ENCODE data around the gene LRRC23.

The LRRC23 gene

GRCh38 chr12:6953442-6954315, 49.1 kb downstream of the LRRC23 start:
- TF ChIP-seq CTCF (IDR thresholded peaks at IDR 0.05; ENCODE audit: unreplicated experiment in 3 of 3), result no peak
- H3K36me3 Mint-ChIP-seq (ENCODE audit: low read depth), result no peaks in the 10 kb centered on the region
- H3K27me3 Mint-ChIP-seq (ENCODE audit: low read depth), result no peaks in the 10 kb centered on the region
- H3K27ac Mint-ChIP-seq, result peak overlapping the region; percentile 68 to 87 (median 75)
- no peaks in the 10 kb centered on the region for H3K9me3 Mint-ChIP-seq
- peak overlapping the region in 1 of 3 experiments; percentile 30 for H3K4me3 Mint-ChIP-seq
- peaks cover 6% of the 10 kb centered on the region for H3K4me1 Mint-ChIP-seq

- peaks cover 10% of the 10 kb centered on the region for H3K4me1 Mint-ChIP-seq
- no peaks in the 10 kb centered on the region for H3K36me3 Mint-ChIP-seq (ENCODE audit: low read depth)
- H3K27me3 Mint-ChIP-seq (ENCODE audit: low read depth), result no peaks in the 10 kb centered on the region
- peak overlapping the region; percentile 68 to 87 (median 75) for H3K27ac Mint-ChIP-seq
- no peak for TF ChIP-seq CTCF (IDR thresholded peaks at IDR 0.05; ENCODE audit: unreplicated experiment in 3 of 3)
- H3K4me3 Mint-ChIP-seq, result peak overlapping the region in 1 of 3 experiments; percentile 30
- H3K9me3 Mint-ChIP-seq, result no peaks in the 10 kb centered on the region
Observed at GRCh38 chr12:6954316-6955107, 49.9 kb downstream of the LRRC23 start.

GRCh38 chr12:6955108-6956020, 50.7 kb downstream of the LRRC23 start:
- peaks cover 10% of the 10 kb centered on the region for H3K4me1 Mint-ChIP-seq
- no peak for TF ChIP-seq CTCF (IDR thresholded peaks at IDR 0.05; ENCODE audit: unreplicated experiment in 3 of 3)
- no peaks in the 10 kb centered on the region for H3K27me3 Mint-ChIP-seq (ENCODE audit: low read depth)
- H3K9me3 Mint-ChIP-seq, result no peaks in the 10 kb centered on the region
- no peak overlapping the region for H3K27ac Mint-ChIP-seq
- H3K36me3 Mint-ChIP-seq (ENCODE audit: low read depth), result no peaks in the 10 kb centered on the region
- no peak overlapping the region for H3K4me3 Mint-ChIP-seq

- Mint-ChIP-seq H3K36me3 (ENCODE audit: low read depth) (no peaks in the 10 kb centered on the region), H3K4me3 (no peak overlapping the region), H3K27me3 (ENCODE audit: low read depth) (no peaks in the 10 kb centered on the region), H3K4me1 (peaks cover 17% of the 10 kb centered on the region), H3K27ac (no peak overlapping the region), H3K9me3 (no peaks in the 10 kb centered on the region)
- TF ChIP-seq CTCF (IDR thresholded peaks at IDR 0.05; ENCODE audit: unreplicated experiment in 3 of 3), result no peak
Observed at GRCh38 chr12:6956021-6956727, 51.6 kb downstream of the LRRC23 start.

GRCh38 chr12:6957151-6957701, 52.6 kb downstream of the LRRC23 start:
- Mint-ChIP-seq H3K4me1 (peaks cover 27% of the 10 kb centered on the region), H3K27ac (no peak overlapping the region), H3K9me3 (no peaks in the 10 kb centered on the region), H3K4me3 (no peak overlapping the region), H3K36me3 (ENCODE audit: low read depth) (no peaks in the 10 kb centered on the region), H3K27me3 (ENCODE audit: low read depth) (no peaks in the 10 kb centered on the region)
- no peak for TF ChIP-seq CTCF (IDR thresholded peaks at IDR 0.05; ENCODE audit: unreplicated experiment in 3 of 3)

Measured in nephron (organoid).